OCI-LY1 (cell line): ENCODE data around the gene RET.

Source experiments
- H2AFZ ChIP-seq: fragments of 200-600 bp; sonication (generic), shearing (Covaris generic); 2 replicates; pipeline ENCODE4 v1.6.0; 2014; ENCODE audit warnings: antibody characterized with exemption, mild to moderate bottlenecking, low read length
- H3F3A ChIP-seq: fragments of 200-600 bp; sonication (generic), shearing (Covaris generic); 2 replicates; pipeline ENCODE4 v1.6.0; 2014; ENCODE audit warnings: mild to moderate bottlenecking, antibody characterized with exemption, low read length, moderate library complexity; ENCODE audit not compliant: insufficient read depth
- H3K27ac ChIP-seq: fragments of 200-600 bp; sonication (generic); 2 replicates; pipeline ENCODE4 v1.5.1; 2014; ENCODE audit warnings: low read length, mixed run types, mild to moderate bottlenecking, low read depth; ENCODE audit not compliant: poor library complexity, severe bottlenecking
- H3K27me3 ChIP-seq: fragments of 200-600 bp; sonication (generic); 2 replicates; pipeline ENCODE4 v1.6.0; 2014; ENCODE audit warnings: antibody characterized with exemption, mild to moderate bottlenecking, low read length, moderate library complexity; ENCODE audit not compliant: insufficient read depth
- H3K36me3 ChIP-seq: fragments of 200-600 bp; sonication (generic); 2 replicates; pipeline ENCODE4 v1.6.1; 2014; ENCODE audit warnings: mild to moderate bottlenecking, antibody characterized with exemption, low read length, moderate library complexity, mixed read lengths; ENCODE audit not compliant: insufficient read depth
- H3K4me1 ChIP-seq: fragments of 200-600 bp; sonication (generic); 2 replicates; pipeline ENCODE4 v1.5.1; 2014; ENCODE audit warnings: mild to moderate bottlenecking, low read length, moderate library complexity; ENCODE audit not compliant: insufficient read depth, severe bottlenecking
- H3K4me2 ChIP-seq: fragments of 200-600 bp; sonication (generic), shearing (Covaris generic); 2 replicates; pipeline ENCODE4 v1.6.1; 2014; ENCODE audit warnings: low read length
- H3K4me3 ChIP-seq: fragments of 200-600 bp; sonication (generic); 2 replicates; pipeline ENCODE4 v1.5.1; 2014; ENCODE audit warnings: low read length, low read depth, mild to moderate bottlenecking, mixed read lengths; ENCODE audit not compliant: poor library complexity, severe bottlenecking
- H3K79me2 ChIP-seq: fragments of 200-600 bp; shearing (Covaris generic); 2 replicates; pipeline ENCODE4 v1.6.1; 2016; ENCODE audit warnings: mixed run types, low read length, mixed read lengths; ENCODE audit not compliant: insufficient read depth
- H3K9ac ChIP-seq: fragments of 200-600 bp; sonication (generic), shearing (Covaris generic); 2 replicates; pipeline ENCODE4 v1.6.1; 2014; ENCODE audit warnings: mild to moderate bottlenecking, low read length, mixed read lengths
- H3K9me2 ChIP-seq: fragments of 200-600 bp; sonication (generic), shearing (Covaris generic); 2 replicates; pipeline ENCODE4 v1.6.1; 2014; ENCODE audit warnings: low read depth, mild to moderate bottlenecking, low read length, mixed read lengths
- H3K9me3 ChIP-seq: fragments of 200-600 bp; shearing (Covaris generic); 2 replicates; pipeline ENCODE4 v1.6.1; 2014; ENCODE audit warnings: low read length, mixed read lengths
- H4K20me1 ChIP-seq: fragments of 200-600 bp; sonication (generic), shearing (Covaris generic); 2 replicates; pipeline ENCODE4 v1.6.0; 2016; ENCODE audit warnings: mild to moderate bottlenecking, low read length; ENCODE audit not compliant: insufficient read depth
- CTCF ChIP-seq: fragments of 200-600 bp; sonication (generic), shearing (Covaris generic); IDR thresholded peaks from 2 replicates; pipeline ENCODE4 v1.5.1; 2017; ENCODE audit warnings: mild to moderate bottlenecking, antibody characterized with exemption, low read length, moderate library complexity, mixed read lengths
- EZH2 ChIP-seq: fragments of 200-600 bp; sonication (generic), shearing (Covaris generic); IDR thresholded peaks from 2 replicates; pipeline ENCODE4 v1.8.0; 2017; ENCODE audit warnings: borderline replicate concordance, mixed run types, mild to moderate bottlenecking, antibody characterized with exemption, low read length, moderate library complexity, mixed read lengths

The RET gene

GRCh38 chr10:43036481-43037428, 40.1 kb upstream of the RET start:
- Histone ChIP-seq H4K20me1 (no peaks in the 10 kb centered on the region), H3K36me3 (no peaks in the 10 kb centered on the region; the same call in 1 of the 2 replicates), H3K4me1 (no peaks in the 10 kb centered on the region), H3K4me2 (no peak overlapping the region), H3F3A (no peaks in the 10 kb centered on the region), H3K27me3 (no peaks in the 10 kb centered on the region), H2AFZ (no peak overlapping the region), H3K4me3 (no peak overlapping the region), H3K9me2 (no peaks in the 10 kb centered on the region), H3K9ac (no peak overlapping the region), H3K79me2 (no peaks in the 10 kb centered on the region), H3K9me3 (peaks cover 6% of the 10 kb centered on the region), H3K27ac (no peak overlapping the region)
- TF ChIP-seq EZH2 (no peak), CTCF (no peak)

GRCh38 chr10:43037440-43037839, 39.4 kb upstream of the RET start:
- Histone ChIP-seq H3F3A (no peaks in the 10 kb centered on the region), H3K4me1 (no peaks in the 10 kb centered on the region), H4K20me1 (no peaks in the 10 kb centered on the region), H3K9me2 (no peaks in the 10 kb centered on the region), H3K27me3 (no peaks in the 10 kb centered on the region), H3K4me2 (no peak overlapping the region), H3K9ac (no peak overlapping the region), H3K9me3 (peaks cover 6% of the 10 kb centered on the region), H3K4me3 (no peak overlapping the region), H2AFZ (no peak overlapping the region), H3K79me2 (no peaks in the 10 kb centered on the region), H3K27ac (no peak overlapping the region), H3K36me3 (no peaks in the 10 kb centered on the region; the same call in 1 of the 2 replicates)
- TF ChIP-seq EZH2 = no peak
- TF ChIP-seq CTCF = no peak

- Histone ChIP-seq H3K4me2 (no peak overlapping the region), H3K27ac (no peak overlapping the region), H2AFZ (no peak overlapping the region), H3F3A (no peaks in the 10 kb centered on the region), H4K20me1 (no peaks in the 10 kb centered on the region), H3K4me1 (no peaks in the 10 kb centered on the region), H3K4me3 (no peak overlapping the region), H3K79me2 (no peaks in the 10 kb centered on the region), H3K9ac (no peak overlapping the region), H3K36me3 (no peaks in the 10 kb centered on the region), H3K9me3 (peaks cover under 1% of the 10 kb centered on the region; the same call in 1 of the 2 replicates), H3K27me3 (no peaks in the 10 kb centered on the region), H3K9me2 (no peaks in the 10 kb centered on the region)
- TF ChIP-seq EZH2 = no peak
- TF ChIP-seq CTCF = no peak
These were observed 38.7 kb upstream of the RET start for GRCh38 chr10:43037942-43038782.
